Erythroblast (primary cell): ENCODE measurements around the gene RNF44.

ENCODE experiments used
- GATA1 ChIP-seq: IDR thresholded peaks from 2 replicates; pipeline ENCODE4 v1.6.1; 2011; ENCODE audit warnings: low read depth, mild to moderate bottlenecking, control low read depth, low read length, moderate library complexity
- POLR2A ChIP-seq: IDR thresholded peaks from 2 replicates; pipeline ENCODE4 v1.6.1; 2011; ENCODE audit warnings: mild to moderate bottlenecking, low read length

DNA sequence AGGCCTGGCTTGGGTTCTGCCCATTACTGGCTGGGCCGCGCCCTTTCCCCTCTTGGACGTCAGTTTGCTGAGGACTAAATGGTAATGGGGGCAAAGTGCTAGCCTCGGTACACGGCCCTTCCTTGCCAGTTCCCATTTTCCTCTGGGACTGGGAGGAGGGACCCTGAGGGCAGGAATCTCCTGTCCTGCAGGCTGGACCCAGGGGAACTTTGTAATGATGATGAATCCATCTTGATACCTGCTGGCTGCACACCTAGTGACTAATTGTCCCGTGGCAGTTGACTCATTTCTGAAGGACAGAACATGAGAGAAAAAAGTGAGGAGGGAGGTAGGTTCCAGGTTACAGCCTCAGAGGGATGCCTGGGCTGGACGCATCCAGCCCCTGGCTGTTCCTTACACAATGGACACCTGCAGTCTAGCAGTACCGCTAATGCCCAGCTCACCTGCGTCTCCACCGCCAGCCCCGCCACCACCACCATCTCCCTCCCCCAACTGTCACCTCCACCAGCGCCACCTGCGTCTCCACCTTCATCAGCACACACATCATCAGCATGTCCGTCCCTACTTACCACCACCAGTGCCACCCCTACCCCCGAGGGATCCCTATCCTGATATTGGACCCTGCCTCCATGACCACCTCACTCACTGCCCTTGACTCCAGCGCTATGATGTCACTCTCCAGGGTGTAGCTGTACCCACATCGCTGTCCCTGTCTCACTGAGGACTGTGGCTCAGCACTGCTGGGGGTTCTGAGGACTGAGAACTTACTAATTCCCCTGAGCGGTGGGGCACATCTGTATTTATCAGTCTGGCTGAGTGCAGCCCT lies 16.3 kb upstream of the RNF44 start:
- TF ChIP-seq POLR2A (no peak), GATA1 (no peak)
